SK-N-SH treated with all-trans-retinoic acid at 6 μM for 48 hours (cell line): ENCODE results near the gene ZBTB40.

ENCODE experiments used
- ATAC-seq: fragments of 200-7000 bp; cut with Tn5 transposase; 3 replicates; pipeline ENCODE4 v1.9.1; 2020; ENCODE audit warnings: mild to moderate bottlenecking, moderate library complexity
- ARNTL ChIP-seq: fragments of 450-650 bp; formaldehyde crosslinking; IDR thresholded peaks from 2 replicates; pipeline ENCODE4 v1.5.0; 2020; ENCODE audit warnings: low read depth, mild to moderate bottlenecking, moderate library complexity, borderline replicate concordance
- BACH2 ChIP-seq: fragments of 250-450 bp; sonication (Bioruptor Pico); IDR thresholded peaks from 2 replicates; pipeline ENCODE4 v1.9.0; 2021; ENCODE audit warnings: mild to moderate bottlenecking, borderline replicate concordance
- CREB5 ChIP-seq: fragments of 250-450 bp; sonication (Bioruptor Pico); IDR thresholded peaks from 2 replicates; pipeline ENCODE4 v1.5.1; 2020; ENCODE audit warnings: low read depth, mild to moderate bottlenecking, moderate library complexity
- CSDC2 ChIP-seq: fragments of 250-450 bp; sonication (Bioruptor Pico); IDR thresholded peaks from 2 replicates; pipeline ENCODE4 v1.5.0; 2020; ENCODE audit warnings: mild to moderate bottlenecking, moderate library complexity
- CSRNP3 ChIP-seq: fragments of 250-450 bp; sonication (Bioruptor Pico); IDR thresholded peaks from 2 replicates; pipeline ENCODE4 v1.5.1; 2021; ENCODE audit warnings: mild to moderate bottlenecking, moderate library complexity
- ESRRG ChIP-seq: fragments of 250-450 bp; sonication (Bioruptor Pico); IDR thresholded peaks from 2 replicates; pipeline ENCODE4 v1.6.1; 2021; ENCODE audit warnings: mild to moderate bottlenecking
- GLIS3 ChIP-seq: fragments of 250-450 bp; sonication (Bioruptor Pico); IDR thresholded peaks from 2 replicates; pipeline ENCODE4 v1.5.0; 2020; ENCODE audit warnings: mild to moderate bottlenecking, moderate library complexity
- ISL1 ChIP-seq: fragments of 250-450 bp; sonication (Bioruptor Pico); IDR thresholded peaks from 2 replicates; pipeline ENCODE4 v2.1.2; 2022; ENCODE audit warnings: mild to moderate bottlenecking, moderate library complexity
- OSR1 ChIP-seq: fragments of 250-450 bp; sonication (Bioruptor Pico); IDR thresholded peaks from 2 replicates; pipeline ENCODE4 v1.8.0; 2022; ENCODE audit warnings: moderate library complexity, mild to moderate bottlenecking, inconsistent platforms
- PATZ1 ChIP-seq: fragments of 250-450 bp; sonication (Bioruptor Pico); IDR thresholded peaks from 2 replicates; pipeline ENCODE4 v1.8.0; 2020; ENCODE audit warnings: mild to moderate bottlenecking, moderate library complexity, borderline replicate concordance
- POU6F1 ChIP-seq: fragments of 250-450 bp; sonication (Bioruptor Pico); IDR thresholded peaks from 2 replicates; pipeline ENCODE4 v1.8.0; 2021; ENCODE audit warnings: low read depth, mild to moderate bottlenecking, moderate library complexity, borderline replicate concordance
- PPARA ChIP-seq: fragments of 250-450 bp; sonication (Bioruptor Pico); IDR thresholded peaks from 2 replicates; pipeline ENCODE4 v1.5.0; 2020; ENCODE audit warnings: mild to moderate bottlenecking, borderline replicate concordance
- RARB ChIP-seq: fragments of 250-450 bp; sonication (Bioruptor Pico); IDR thresholded peaks from 2 replicates; pipeline ENCODE4 v1.8.0; 2021; ENCODE audit warnings: mild to moderate bottlenecking, moderate library complexity
- SNAI2 ChIP-seq: fragments of 250-450 bp; sonication (Bioruptor Pico); IDR thresholded peaks from 2 replicates; pipeline ENCODE4 v1.5.0; 2020; ENCODE audit warnings: mild to moderate bottlenecking, moderate library complexity
- TOX ChIP-seq: fragments of 250-450 bp; sonication (Bioruptor Pico); IDR thresholded peaks from 2 replicates; pipeline ENCODE4 v1.8.0; 2021; ENCODE audit warnings: mild to moderate bottlenecking, moderate library complexity, borderline replicate concordance
- TSHZ2 ChIP-seq: fragments of 250-450 bp; sonication (Bioruptor Pico); IDR thresholded peaks from 2 replicates; pipeline ENCODE4 v1.5.0; 2020; ENCODE audit warnings: mild to moderate bottlenecking, moderate library complexity
- ZC3H10 ChIP-seq: fragments of 250-450 bp; sonication (Bioruptor Pico); IDR thresholded peaks from 2 replicates; pipeline ENCODE4 v1.5.1; 2021; ENCODE audit warnings: mild to moderate bottlenecking, moderate library complexity
- ZFP3 ChIP-seq: fragments of 250-450 bp; sonication (Bioruptor Pico); IDR thresholded peaks from 2 replicates; pipeline ENCODE4 v1.5.0; 2020; ENCODE audit warnings: mild to moderate bottlenecking, moderate library complexity
- ZFP30 ChIP-seq: fragments of 450-650 bp; formaldehyde crosslinking; IDR thresholded peaks from 2 replicates; pipeline ENCODE4 v1.5.0; 2022; ENCODE audit warnings: mild to moderate bottlenecking, moderate library complexity
- ZNF565 ChIP-seq: fragments of 450-650 bp; formaldehyde crosslinking; conservative IDR thresholded peaks from 2 replicates; pipeline ENCODE4 v1.5.0; 2020; ENCODE audit warnings: low read depth, mild to moderate bottlenecking, moderate library complexity
- ZNF70 ChIP-seq: fragments of 450-650 bp; formaldehyde crosslinking; IDR thresholded peaks from 2 replicates; pipeline ENCODE4 v1.5.0; 2020; ENCODE audit warnings: mild to moderate bottlenecking, moderate library complexity
- ZNF8 ChIP-seq: fragments of 450-650 bp; formaldehyde crosslinking; IDR thresholded peaks from 2 replicates; pipeline ENCODE4 v1.5.0; 2020; ENCODE audit warnings: mild to moderate bottlenecking, moderate library complexity

The ZBTB40 gene

GRCh38 chr1:22503721-22504410 lies 52.2 kb downstream of the ZBTB40 start:
- peak; percentile 58 for ATAC-seq
- no peak for TF ChIP-seq OSR1 (CRISPR knock-in tag)
- TF ChIP-seq PATZ1 (CRISPR knock-in tag): no peak
- no peak for TF ChIP-seq PPARA (CRISPR knock-in tag)
- no peak for TF ChIP-seq ZNF8
- TF ChIP-seq POU6F1 (CRISPR knock-in tag): no peak
- no peak for TF ChIP-seq CSRNP3 (CRISPR knock-in tag)
- no peak for TF ChIP-seq CSDC2 (CRISPR knock-in tag)
- no peak for TF ChIP-seq TOX
- TF ChIP-seq CREB5 (CRISPR knock-in tag): no peak
- no peak for TF ChIP-seq RARB (CRISPR knock-in tag)
- TF ChIP-seq ZC3H10 (CRISPR knock-in tag): no peak
- TF ChIP-seq ESRRG (CRISPR knock-in tag): no peak
- TF ChIP-seq, all 23 proteins: peak for 0

- no peak for ATAC-seq
- TF ChIP-seq SNAI2 (CRISPR knock-in tag): no peak
- no peak for TF ChIP-seq ZNF70 (CRISPR knock-in tag)
- no peak for TF ChIP-seq GLIS3 (CRISPR knock-in tag)
- TF ChIP-seq ZNF565 (CRISPR knock-in tag): no peak
Measured at GRCh38 chr1:22506130-22506692, 54.6 kb downstream of the ZBTB40 start.

- TF ChIP-seq PATZ1 (CRISPR knock-in tag) (no peak), ISL1 (CRISPR knock-in tag) (no peak)
- no peak for ATAC-seq
Measured at GRCh38 chr1:22507587-22507986, 55.9 kb downstream of the ZBTB40 start.

GRCh38 chr1:22508329-22508728 lies 56.7 kb downstream of the ZBTB40 start:
- no peak for ATAC-seq
- no peak for TF ChIP-seq ZFP3 (CRISPR knock-in tag)
- TF ChIP-seq OSR1 (CRISPR knock-in tag): no peak
- no peak for TF ChIP-seq BACH2 (CRISPR knock-in tag)
- TF ChIP-seq ZNF8: no peak
- no peak for TF ChIP-seq CSDC2 (CRISPR knock-in tag)
- TF ChIP-seq RARB (CRISPR knock-in tag): no peak
- no peak for TF ChIP-seq TSHZ2 (CRISPR knock-in tag)
- no peak for TF ChIP-seq ZFP30 (CRISPR knock-in tag)
- no peak for TF ChIP-seq ZC3H10 (CRISPR knock-in tag)
- no peak for TF ChIP-seq PATZ1 (CRISPR knock-in tag)
- no peak for TF ChIP-seq TOX
- no peak for TF ChIP-seq ARNTL
